Trophoblast cell (in vitro differentiated cells and primary cell): ENCODE measurements around the gene SLC26A2.
A peak's percentile ranks its signal among the peaks of the same experiment; 100 is the strongest.

Source experiments
- DNase-seq, 2 donors: peaks; one replicate each; pipeline ENCODE4 v3.0.0-alpha.2; 2016
- H2AFZ ChIP-seq: 2 replicates; pipeline ENCODE4 v1.6.1; 2013; ENCODE audit warnings: low read length, moderate library complexity, mild to moderate bottlenecking; ENCODE audit not compliant: insufficient read depth, poor library complexity
- H2AK5ac ChIP-seq: 2 replicates; pipeline ENCODE4 v1.6.1; 2013; ENCODE audit warnings: mild to moderate bottlenecking, low read length
- H2BK120ac ChIP-seq: 2 replicates; pipeline ENCODE4 v1.6.1; 2013; ENCODE audit warnings: low read length, mild to moderate bottlenecking, moderate library complexity; ENCODE audit not compliant: insufficient read depth, poor library complexity
- H2BK12ac ChIP-seq: 2 replicates; pipeline ENCODE4 v1.6.1; 2013; ENCODE audit warnings: mild to moderate bottlenecking, low read length, moderate library complexity
- H2BK5ac ChIP-seq: 2 replicates; pipeline ENCODE4 v1.6.1; 2013; ENCODE audit warnings: low read length, low read depth, moderate library complexity, mild to moderate bottlenecking; ENCODE audit not compliant: poor library complexity
- H3K14ac ChIP-seq: 2 replicates; pipeline ENCODE4 v1.6.1; 2013; ENCODE audit warnings: mild to moderate bottlenecking, low read length
- H3K18ac ChIP-seq: 2 replicates; pipeline ENCODE4 v1.6.1; 2013; ENCODE audit warnings: mild to moderate bottlenecking, low read length
- H3K23ac ChIP-seq: 2 replicates; pipeline ENCODE4 v1.6.1; 2013; ENCODE audit warnings: low read length
- H3K27ac ChIP-seq: 2 replicates; pipeline ENCODE4 v1.5.1; 2013; ENCODE audit warnings: low read depth, mild to moderate bottlenecking, inconsistent platforms, low read length, moderate library complexity
- H3K27me3 ChIP-seq: 2 replicates; pipeline ENCODE4 v1.6.1; 2013; ENCODE audit warnings: inconsistent platforms, mild to moderate bottlenecking, low read length, moderate library complexity; ENCODE audit not compliant: insufficient read depth
- H3K36me3 ChIP-seq, 2 experiments: 1 replicate in 1 of 2; 2 replicates in 1 of 2; pipeline ENCODE4 v1.6.1; 2013; ENCODE audit warnings: low read length in 2 of 2, mild to moderate bottlenecking in 2 of 2, moderate library complexity in 1 of 2; ENCODE audit not compliant: insufficient read depth in 2 of 2, control insufficient read depth in 1 of 2
- H3K4ac ChIP-seq: 2 replicates; pipeline ENCODE4 v1.6.1; 2013; ENCODE audit warnings: low read depth, mild to moderate bottlenecking, low read length, moderate library complexity
- H3K4me1 ChIP-seq, 2 experiments: 1 replicate in 1 of 2; 2 replicates in 1 of 2; pipeline ENCODE4 v1.6.1; 2013; ENCODE audit warnings: low read length in 2 of 2, mild to moderate bottlenecking in 2 of 2, moderate library complexity in 1 of 2; ENCODE audit not compliant: insufficient read depth in 2 of 2, control insufficient read depth in 1 of 2
- H3K4me2 ChIP-seq: 2 replicates; pipeline ENCODE4 v1.6.1; 2013; ENCODE audit warnings: inconsistent platforms, mild to moderate bottlenecking, low read length, moderate library complexity
- H3K4me3 ChIP-seq: 2 replicates; pipeline ENCODE4 v1.5.1; 2013; ENCODE audit warnings: mild to moderate bottlenecking, low read depth, low read length, inconsistent platforms
- H3K79me1 ChIP-seq: one replicate; pipeline ENCODE4 v1.6.1; 2013; ENCODE audit warnings: low read length
- H3K79me2 ChIP-seq: 2 replicates; pipeline ENCODE4 v1.6.1; 2013; ENCODE audit warnings: low read length, mild to moderate bottlenecking; ENCODE audit not compliant: control insufficient read depth, insufficient read depth, poor library complexity
- H3K9ac ChIP-seq: 2 replicates; pipeline ENCODE4 v1.6.1; 2013; ENCODE audit warnings: mild to moderate bottlenecking, low read length
- H3K9me3 ChIP-seq: 2 replicates; pipeline ENCODE4 v1.6.1; 2013; ENCODE audit warnings: low read depth, mild to moderate bottlenecking, control low read depth, inconsistent platforms, low read length; ENCODE audit not compliant: insufficient read depth
- H4K12ac ChIP-seq: 2 replicates; pipeline ENCODE4 v1.6.1; 2013; ENCODE audit warnings: low read depth, mild to moderate bottlenecking, low read length, moderate library complexity
- H4K8ac ChIP-seq: 2 replicates; pipeline ENCODE4 v1.6.1; 2013; ENCODE audit warnings: low read depth, mild to moderate bottlenecking, low read length, moderate library complexity
- H4K91ac ChIP-seq: one replicate; pipeline ENCODE4 v1.6.1; 2013; ENCODE audit warnings: low read depth, mild to moderate bottlenecking, low read length, moderate library complexity
- WGBS: extraction: QIAGEN DNeasy Blood & Tissue Kit; methylation state at CpG from one replicate; pipeline ENCODE4 v1.1.7; 2013; ENCODE audit warnings: missing lambda C conversion rate; ENCODE audit not compliant: insufficient read length, insufficient coverage; ENCODE audit errors: extremely low coverage; 5-methylcytosine and 5-hydroxymethylcytosine counted together

Gene SLC26A2

GRCh38 chr5:149946118-149946517 lies 14.4 kb upstream of the SLC26A2 start:
- Histone ChIP-seq H2AK5ac (no peak overlapping the region), H3K27me3 (no peaks in the 10 kb centered on the region), H3K36me3 (no peaks in the 10 kb centered on the region), H3K79me2 (no peaks in the 10 kb centered on the region), H2AFZ (no peak overlapping the region), H3K4me3 (no peak overlapping the region), H3K4me2 (no peak overlapping the region), H2BK5ac (no peak overlapping the region), H3K4me1 (no peaks in the 10 kb centered on the region), H3K79me1 (no peaks in the 10 kb centered on the region), H4K8ac (no peak overlapping the region), H3K9me3 (no peaks in the 10 kb centered on the region), H2BK120ac (no peak overlapping the region), H3K27ac (no peak overlapping the region), H4K12ac (no peak overlapping the region), H4K91ac (no peak overlapping the region), H3K4ac (no peak overlapping the region), H3K9ac (no peak overlapping the region), H3K14ac (no peak overlapping the region), H3K18ac (no peak overlapping the region), H3K23ac (no peak overlapping the region), H2BK12ac (no peak overlapping the region)
- DNase-seq, result no peak
- no CpG with 5 or more reads among the region's 3 CpGs for WGBS

- Histone ChIP-seq H3K23ac (no peak overlapping the region), H2BK120ac (no peak overlapping the region), H2BK12ac (no peak overlapping the region), H4K91ac (no peak overlapping the region), H3K18ac (no peak overlapping the region), H3K9ac (no peak overlapping the region), H3K4me2 (no peak overlapping the region), H3K27ac (no peak overlapping the region), H2BK5ac (no peak overlapping the region), H3K4me3 (no peak overlapping the region), H3K14ac (no peak overlapping the region), H3K27me3 (no peaks in the 10 kb centered on the region), H3K9me3 (no peaks in the 10 kb centered on the region), H2AFZ (no peak overlapping the region), H3K4me1 (no peaks in the 10 kb centered on the region), H4K8ac (no peak overlapping the region), H4K12ac (no peak overlapping the region), H2AK5ac (no peak overlapping the region), H3K4ac (no peak overlapping the region), H3K79me2 (no peaks in the 10 kb centered on the region), H3K79me1 (no peaks in the 10 kb centered on the region), H3K36me3 (no peaks in the 10 kb centered on the region)
- no CpG with 5 or more reads among the region's 5 CpGs for WGBS
- peak; percentile 13 to 65 for DNase-seq
Measured at GRCh38 chr5:149948993-149949392, 11.6 kb upstream of the SLC26A2 start.

DNA sequence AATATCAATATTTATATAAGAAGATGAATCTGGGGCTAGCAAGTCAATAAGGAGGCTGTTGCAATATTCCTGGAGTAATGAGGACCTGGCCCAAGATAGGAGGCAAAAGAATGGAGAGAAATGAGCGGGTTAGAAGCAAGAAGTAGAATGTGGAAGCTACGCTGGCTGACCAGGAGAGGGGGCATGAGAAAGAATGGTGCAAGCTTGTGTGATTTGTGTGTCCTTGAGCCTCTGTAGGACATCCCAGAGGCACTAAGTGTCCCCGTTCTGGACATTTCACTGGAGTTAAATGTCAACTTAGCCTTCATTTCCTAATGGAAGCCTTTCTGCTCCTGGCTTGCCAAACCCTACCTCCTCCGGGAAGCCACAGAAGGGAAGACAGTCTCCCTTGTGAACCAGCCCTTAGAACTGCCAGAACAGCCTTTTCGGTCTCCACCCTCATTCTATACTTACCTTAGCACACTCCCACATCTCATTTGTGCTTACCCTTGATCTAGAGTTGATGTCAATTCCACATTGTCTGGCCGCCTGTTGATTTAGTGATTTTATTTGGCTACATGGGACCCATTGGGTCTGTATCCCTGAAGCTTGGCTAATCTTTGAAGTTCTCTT lies 9.3 kb upstream of the SLC26A2 start:
- H4K91ac ChIP-seq, result no peak overlapping the region
- no peaks in the 10 kb centered on the region for H3K79me2 ChIP-seq
- no peaks in the 10 kb centered on the region for H3K4me1 ChIP-seq
- H3K79me1 ChIP-seq, result no peaks in the 10 kb centered on the region
- H3K23ac ChIP-seq, result no peak overlapping the region
- no peaks in the 10 kb centered on the region for H3K27me3 ChIP-seq
- H3K4me2 ChIP-seq, result no peak overlapping the region
- no peak overlapping the region for H2BK5ac ChIP-seq
- no peak overlapping the region for H2AK5ac ChIP-seq
- no peak overlapping the region for H4K12ac ChIP-seq
- no peak overlapping the region for H4K8ac ChIP-seq
- no peak for DNase-seq
- H3K18ac ChIP-seq, result no peak overlapping the region
- no peak overlapping the region for H2BK120ac ChIP-seq
- H3K9ac ChIP-seq, result no peak overlapping the region
- no peak overlapping the region for H3K4me3 ChIP-seq
- no peak overlapping the region for H3K4ac ChIP-seq
- H3K27ac ChIP-seq, result no peak overlapping the region
- no peak overlapping the region for H3K14ac ChIP-seq
- no peaks in the 10 kb centered on the region for H3K9me3 ChIP-seq
- no peaks in the 10 kb centered on the region for H3K36me3 ChIP-seq
- no peak overlapping the region for H2AFZ ChIP-seq
- H2BK12ac ChIP-seq, result no peak overlapping the region
- WGBS, result no CpG with 5 or more reads among the region's 6 CpGs

GRCh38 chr5:149953436-149954121 lies 7.0 kb upstream of the SLC26A2 start:
- H3K18ac ChIP-seq, result no peak overlapping the region
- no peak overlapping the region for H3K27ac ChIP-seq
- no peaks in the 10 kb centered on the region for H3K36me3 ChIP-seq
- no peak overlapping the region for H2BK120ac ChIP-seq
- H3K79me2 ChIP-seq, result no peaks in the 10 kb centered on the region
- no peaks in the 10 kb centered on the region for H3K4me1 ChIP-seq
- H4K91ac ChIP-seq, result no peak overlapping the region
- H4K8ac ChIP-seq, result no peak overlapping the region
- no peak overlapping the region for H2BK12ac ChIP-seq
- no peak overlapping the region for H3K4me2 ChIP-seq
- no peak for DNase-seq
- no peaks in the 10 kb centered on the region for H3K9me3 ChIP-seq
- WGBS, result no CpG with 5 or more reads among the region's 9 CpGs
- H4K12ac ChIP-seq, result no peak overlapping the region
- H2AK5ac ChIP-seq, result no peak overlapping the region
- no peak overlapping the region for H3K4me3 ChIP-seq
- no peak overlapping the region for H2AFZ ChIP-seq
- no peak overlapping the region for H3K4ac ChIP-seq
- no peak overlapping the region for H3K23ac ChIP-seq
- H3K14ac ChIP-seq, result no peak overlapping the region
- H3K27me3 ChIP-seq, result no peaks in the 10 kb centered on the region
- H3K9ac ChIP-seq, result no peak overlapping the region
- no peaks in the 10 kb centered on the region for H3K79me1 ChIP-seq
- H2BK5ac ChIP-seq, result no peak overlapping the region
